Activated CD4-positive, alpha-beta T cell treated with anti-CD3 and anti-CD28 coated beads, Interleukin-2, amount 10 ng/mL, durations not matched to agents 24 days and 14 days (primary cell): ENCODE results near the gene C7orf25. TPM values are rescaled to one million over a fixed set of nuclear protein-coding genes. Genes with fewer than 3 reads are reported as not detected.

Experiments
- DNase-seq: peaks from one replicate; pipeline ENCODE4 v3.0.0; 2022
- H3K27ac Mint-ChIP-seq: one replicate; pipeline ENCODE4 v1.8.0; 2022; ENCODE audit warnings: mild to moderate bottlenecking, mixed read lengths
- H3K27me3 Mint-ChIP-seq: one replicate; pipeline ENCODE4 v1.8.0; 2022; ENCODE audit warnings: mixed read lengths
- H3K36me3 Mint-ChIP-seq: one replicate; pipeline ENCODE4 v1.8.0; 2022; ENCODE audit warnings: low read depth, mild to moderate bottlenecking, mixed read lengths
- H3K4me1 Mint-ChIP-seq: one replicate; pipeline ENCODE4 v1.8.0; 2021; ENCODE audit warnings: mixed read lengths
- H3K4me3 Mint-ChIP-seq: one replicate; pipeline ENCODE4 v1.8.0; 2022; ENCODE audit warnings: mild to moderate bottlenecking, moderate library complexity, mixed read lengths
- H3K9me3 Mint-ChIP-seq: one replicate; pipeline ENCODE4 v1.8.0; 2021; ENCODE audit warnings: mixed read lengths
- intact Hi-C: fragments of 100-400 bp; cut with micrococcal nuclease; formaldehyde crosslinking; loops from one replicate; pipeline ENCODE4 v1.15.1; 2023
- total RNA-seq: library from RNA; stranded (reverse); gene quantifications from 2 replicates; pipeline ENCODE4 v1.2.3, GENCODE V29; 2022

Gene C7orf25
- total RNA-seq = 2.1 and 3.9 TPM in 2 replicates

DNA sequence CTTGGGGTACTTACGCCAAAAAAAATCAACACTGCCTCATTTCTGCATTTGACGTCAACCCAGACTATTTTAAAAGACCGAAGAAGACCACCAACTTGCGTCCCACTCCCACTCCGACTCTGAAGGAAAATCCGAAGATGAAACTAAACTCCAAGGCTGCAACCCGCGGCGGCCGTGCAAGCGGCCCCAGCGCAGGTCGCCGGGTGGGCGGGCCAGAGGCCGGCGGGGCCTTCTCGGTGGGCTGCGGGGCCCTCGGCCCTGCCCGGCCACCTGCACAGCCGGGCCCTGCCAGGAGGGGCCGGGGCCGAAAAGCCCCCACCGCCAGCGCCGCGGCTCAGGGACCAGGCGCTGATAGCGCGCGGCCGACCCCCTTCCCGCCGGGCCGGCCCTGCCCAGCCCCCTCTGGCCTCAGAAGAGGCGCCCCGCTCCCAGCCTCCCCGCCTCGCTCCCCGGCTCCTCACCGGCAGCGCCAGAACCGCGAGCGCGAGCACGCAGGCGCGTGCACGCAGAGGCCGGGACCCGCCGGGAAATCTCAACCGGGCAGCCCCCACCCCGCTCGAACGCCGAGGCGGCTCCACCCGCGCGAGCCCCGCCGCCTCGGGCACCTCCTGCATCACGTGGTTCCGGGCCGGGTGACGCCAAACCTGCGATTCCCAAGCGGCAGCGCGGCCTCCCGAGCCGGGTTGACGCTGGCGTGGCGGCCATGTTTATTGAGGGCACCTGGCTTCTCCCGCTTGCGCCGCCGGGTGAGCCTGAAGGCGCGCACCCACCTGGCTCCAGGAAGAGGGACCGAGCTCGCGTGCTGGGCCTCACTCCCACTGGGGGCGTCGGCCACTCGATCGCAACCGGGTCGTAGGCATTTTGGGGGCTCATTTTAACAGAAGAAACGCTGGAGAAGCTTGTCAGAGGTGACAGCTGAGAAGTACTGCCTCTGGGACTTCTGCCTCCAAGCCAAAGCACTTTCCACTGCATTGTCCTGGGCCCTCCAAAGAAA, at the start of gene C7orf25:
Gene C7orf25, minus strand, starts transcription at position 617 of the 994 bp plus-strand sequence. CDS start 1,170 bp downstream, outside the sequence.
- Mint-ChIP-seq H3K36me3 (peaks cover 48% of the 10 kb centered on the region), H3K4me3 (peak within 1 kb of the TSS; percentile 97), H3K9me3 (peaks cover 7% of the 10 kb centered on the region), H3K4me1 (peaks cover 65% of the 10 kb centered on the region), H3K27me3 (no peaks in the 10 kb centered on the region), H3K27ac (peak within 1 kb of the TSS; percentile 94)
- intact Hi-C loops = loop anchor here (1.0 kb wide), 3 partner anchors 21 to 42 kb away; partner anchors contain the start of genes MRPL32 and PSMA2
- DNase-seq = peak; percentile 99

DNA sequence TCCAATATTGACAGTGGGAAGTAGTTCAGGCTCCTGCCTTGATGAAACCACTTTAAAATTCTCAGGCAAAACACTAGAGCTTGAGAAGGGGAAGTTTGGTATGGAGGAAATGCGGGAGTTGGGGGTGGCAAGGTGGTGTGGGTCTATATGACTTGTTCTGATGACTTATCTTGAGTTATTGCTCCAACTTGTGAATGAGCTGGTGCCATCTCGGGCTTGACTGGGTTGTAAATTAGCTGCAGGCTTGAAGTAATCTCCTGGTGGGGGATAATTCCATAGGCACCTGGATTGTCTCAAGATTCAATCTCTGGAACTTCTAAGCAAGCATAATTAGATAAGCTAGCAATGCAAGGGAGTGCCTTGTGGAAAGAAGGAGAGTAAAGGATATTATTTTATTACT, 49.3 kb upstream of the C7orf25 start:
- no peak for DNase-seq
- no peak overlapping the region for H3K27ac Mint-ChIP-seq
- H3K4me3 Mint-ChIP-seq = no peak overlapping the region
- H3K4me1 Mint-ChIP-seq = peaks cover 9% of the 10 kb centered on the region
- no peaks in the 10 kb centered on the region for H3K9me3 Mint-ChIP-seq
- peaks cover 2% of the 10 kb centered on the region for H3K27me3 Mint-ChIP-seq
- H3K36me3 Mint-ChIP-seq = no peaks in the 10 kb centered on the region
- intact Hi-C loops = no loop called here

DNA sequence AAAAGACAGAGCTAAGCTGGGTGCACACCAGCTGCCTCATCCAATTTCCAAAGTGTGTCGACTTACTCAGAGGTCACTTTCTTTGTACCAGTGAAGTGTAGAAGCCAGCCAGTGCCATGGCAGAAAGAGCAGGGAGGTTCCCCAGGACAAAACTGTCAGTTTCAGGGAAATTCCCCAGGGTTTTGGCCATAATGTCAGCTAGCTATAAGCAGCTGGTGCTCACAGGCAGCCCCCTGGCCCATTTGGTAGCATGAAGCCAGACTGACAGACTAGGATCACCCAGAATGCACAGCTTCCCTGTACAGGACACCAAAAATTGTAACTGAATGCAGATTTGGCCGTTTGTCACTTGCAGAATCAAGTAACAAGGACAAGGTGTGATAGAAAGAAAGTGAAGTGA, 48.9 kb upstream of the C7orf25 start:
- no peak for DNase-seq
- Mint-ChIP-seq H3K27ac (no peak overlapping the region), H3K9me3 (no peaks in the 10 kb centered on the region), H3K27me3 (peaks cover 2% of the 10 kb centered on the region), H3K36me3 (no peaks in the 10 kb centered on the region), H3K4me3 (no peak overlapping the region), H3K4me1 (peaks cover 9% of the 10 kb centered on the region)
- intact Hi-C loops = no loop called here

DNA sequence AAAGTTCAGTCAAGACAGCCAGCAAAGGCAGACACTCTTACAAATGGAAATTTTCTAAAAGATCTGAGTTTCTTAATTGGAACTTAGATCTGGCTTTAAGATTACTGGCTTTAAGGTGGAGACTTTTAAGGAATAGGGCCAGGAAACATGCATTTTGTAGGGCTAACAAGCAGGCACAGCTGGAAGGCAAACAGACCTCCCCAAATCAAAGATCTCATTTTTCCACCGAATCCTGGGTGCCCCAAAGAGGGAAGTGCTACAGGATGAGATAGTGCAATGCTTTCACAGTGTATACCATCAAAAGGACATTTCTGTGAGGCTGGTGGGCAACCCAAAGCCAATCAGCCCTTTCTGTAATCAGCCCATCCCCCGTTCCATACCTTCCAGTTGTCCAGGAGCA, 47.7 kb upstream of the C7orf25 start:
- H3K27me3 Mint-ChIP-seq = peaks cover 2% of the 10 kb centered on the region
- DNase-seq = no peak
- intact Hi-C loops = no loop called here
- H3K27ac Mint-ChIP-seq = no peak overlapping the region
- no peaks in the 10 kb centered on the region for H3K36me3 Mint-ChIP-seq
- no peaks in the 10 kb centered on the region for H3K9me3 Mint-ChIP-seq
- H3K4me3 Mint-ChIP-seq = no peak overlapping the region
- H3K4me1 Mint-ChIP-seq = no peaks in the 10 kb centered on the region

DNA sequence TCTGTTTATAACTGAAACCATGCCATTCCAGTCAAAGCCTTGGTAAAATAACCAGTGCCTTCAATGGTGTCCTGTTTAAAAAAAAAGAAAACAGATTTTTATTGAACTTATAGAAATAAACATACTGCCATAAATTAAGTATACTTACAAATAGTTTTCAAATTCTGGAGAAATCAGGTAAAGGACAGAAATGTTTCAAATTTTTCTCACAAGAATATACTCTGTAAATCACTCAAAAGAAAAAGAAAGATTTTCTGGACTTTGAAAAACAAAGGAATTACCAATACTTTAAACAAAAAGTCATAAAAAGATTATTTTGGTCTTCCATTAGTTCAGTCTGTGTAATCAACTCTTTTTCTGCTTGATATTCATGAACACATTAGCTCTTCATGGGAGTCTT, 44.2 kb upstream of the C7orf25 start:
- DNase-seq = no peak
- no peak overlapping the region for H3K4me3 Mint-ChIP-seq
- intact Hi-C loops = no loop called here
- no peak overlapping the region for H3K27ac Mint-ChIP-seq
- H3K9me3 Mint-ChIP-seq = no peaks in the 10 kb centered on the region
- no peaks in the 10 kb centered on the region for H3K36me3 Mint-ChIP-seq
- H3K4me1 Mint-ChIP-seq = no peaks in the 10 kb centered on the region
- H3K27me3 Mint-ChIP-seq = peaks cover 2% of the 10 kb centered on the region

GRCh38 chr7:42953994-42954393, 42.1 kb upstream of the C7orf25 start:
- H3K27ac Mint-ChIP-seq = no peak overlapping the region
- no peaks in the 10 kb centered on the region for H3K9me3 Mint-ChIP-seq
- H3K4me3 Mint-ChIP-seq = no peak overlapping the region
- H3K27me3 Mint-ChIP-seq = no peaks in the 10 kb centered on the region
- H3K36me3 Mint-ChIP-seq = no peaks in the 10 kb centered on the region
- H3K4me1 Mint-ChIP-seq = peaks cover 1% of the 10 kb centered on the region
- no peak for DNase-seq
- intact Hi-C loops = no loop called here

- H3K27ac Mint-ChIP-seq = no peak overlapping the region
- intact Hi-C loops = no loop called here
- no peak overlapping the region for H3K4me3 Mint-ChIP-seq
- H3K36me3 Mint-ChIP-seq = no peaks in the 10 kb centered on the region
- no peaks in the 10 kb centered on the region for H3K9me3 Mint-ChIP-seq
- DNase-seq = no peak
- H3K4me1 Mint-ChIP-seq = peaks cover 1% of the 10 kb centered on the region
- no peaks in the 10 kb centered on the region for H3K27me3 Mint-ChIP-seq
These were observed 40.5 kb upstream of the C7orf25 start for GRCh38 chr7:42952328-42952727.

- intact Hi-C loops = no loop called here
- Mint-ChIP-seq H3K9me3 (no peaks in the 10 kb centered on the region), H3K4me3 (no peak overlapping the region), H3K36me3 (no peaks in the 10 kb centered on the region), H3K27ac (no peak overlapping the region), H3K27me3 (no peaks in the 10 kb centered on the region), H3K4me1 (peaks cover 14% of the 10 kb centered on the region)
- no peak for DNase-seq
These were observed 38.5 kb upstream of the C7orf25 start for GRCh38 chr7:42950417-42950816.

GRCh38 chr7:42947521-42947920, 35.7 kb upstream of the C7orf25 start:
- H3K27ac Mint-ChIP-seq = no peak overlapping the region
- DNase-seq = no peak
- intact Hi-C loops = no loop called here
- H3K9me3 Mint-ChIP-seq = no peaks in the 10 kb centered on the region
- H3K36me3 Mint-ChIP-seq = no peaks in the 10 kb centered on the region
- H3K27me3 Mint-ChIP-seq = no peaks in the 10 kb centered on the region
- H3K4me1 Mint-ChIP-seq = peaks cover 16% of the 10 kb centered on the region
- H3K4me3 Mint-ChIP-seq = no peak overlapping the region

DNA sequence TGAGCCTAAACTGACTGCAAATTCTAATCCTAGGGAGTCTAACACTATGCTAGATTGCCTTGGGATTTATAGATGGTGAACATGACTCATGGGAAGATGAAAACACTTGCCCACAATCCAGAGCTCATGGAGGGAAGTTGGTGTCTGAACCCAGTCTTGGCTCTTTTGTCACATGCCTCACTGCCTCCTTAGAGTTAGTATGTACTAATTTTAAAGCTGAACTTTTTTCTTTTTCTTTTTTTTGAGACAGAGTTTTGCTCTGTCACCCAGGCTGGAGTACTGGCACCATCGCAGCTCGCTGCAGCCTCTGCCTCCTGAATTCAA, 34.7 kb upstream of the C7orf25 start:
- intact Hi-C loops = no loop called here
- no peak overlapping the region for H3K27ac Mint-ChIP-seq

GRCh38 chr7:42945821-42946626, 34.2 kb upstream of the C7orf25 start:
- Mint-ChIP-seq H3K9me3 (no peaks in the 10 kb centered on the region), H3K36me3 (no peaks in the 10 kb centered on the region), H3K27me3 (no peaks in the 10 kb centered on the region), H3K4me3 (peak overlapping the region; percentile 79), H3K27ac (peak overlapping the region; percentile 90), H3K4me1 (peaks cover 17% of the 10 kb centered on the region)
- peak; percentile 82 for DNase-seq
- intact Hi-C loops = no loop called here

More for the DNA sequence above, 34.7 kb upstream of the C7orf25 start:
- H3K36me3 Mint-ChIP-seq = no peaks in the 10 kb centered on the region
- no peak for DNase-seq
- H3K4me1 Mint-ChIP-seq = peaks cover 16% of the 10 kb centered on the region
- H3K4me3 Mint-ChIP-seq = peak overlapping the region; percentile 79
- H3K27me3 Mint-ChIP-seq = no peaks in the 10 kb centered on the region
- H3K9me3 Mint-ChIP-seq = no peaks in the 10 kb centered on the region

- H3K27me3 Mint-ChIP-seq = no peaks in the 10 kb centered on the region
These were observed 29.3 kb upstream of the C7orf25 start for GRCh38 chr7:42940985-42941847.

More at GRCh38 chr7:42940985-42941847, 29.3 kb upstream of the C7orf25 start:
- intact Hi-C loops = loop anchor here (1.0 to 5.0 kb wide), 7 partner anchors 9 to 896 kb away; partner anchors contain the start of genes COA1, MRPL32 and PSMA2
- H3K4me3 Mint-ChIP-seq = no peak overlapping the region
- H3K36me3 Mint-ChIP-seq = peaks cover 30% of the 10 kb centered on the region
- peaks cover 30% of the 10 kb centered on the region for H3K4me1 Mint-ChIP-seq
- H3K27ac Mint-ChIP-seq = no peak overlapping the region
- no peaks in the 10 kb centered on the region for H3K9me3 Mint-ChIP-seq
- DNase-seq = peak; percentile 93
